WTC11 (cell line): Measurements from ENCODE around the gene FGF22.

Experiments
- ESRRA ChIP-seq: sonication (generic); formaldehyde crosslinking; IDR thresholded peaks from 2 replicates; pipeline ENCODE4 v1.8.1; 2022; ENCODE audit warnings: mild to moderate bottlenecking, missing genetic modification reagents, borderline replicate concordance
- FOXP1 ChIP-seq: sonication (generic); formaldehyde crosslinking; IDR thresholded peaks from 2 replicates; pipeline ENCODE4 v1.8.0; 2022; ENCODE audit warnings: missing genetic modification reagents, mild to moderate bottlenecking, moderate library complexity, borderline replicate concordance
- JUN ChIP-seq: sonication (generic); formaldehyde crosslinking; IDR thresholded peaks from 2 replicates; pipeline ENCODE4 v1.8.0; 2023; ENCODE audit warnings: mild to moderate bottlenecking, missing genetic modification reagents
- SP1 ChIP-seq: sonication (generic); formaldehyde crosslinking; conservative IDR thresholded peaks from 2 replicates; pipeline ENCODE4 v1.8.1; 2022; ENCODE audit warnings: missing genetic modification reagents
- ZBTB21 ChIP-seq: sonication (generic); formaldehyde crosslinking; IDR thresholded peaks from 2 replicates; pipeline ENCODE4 v1.8.1; 2023; ENCODE audit warnings: mild to moderate bottlenecking, missing genetic modification reagents, borderline replicate concordance
- TF ChIP-seq, protein P1 (sequence below): fragments of 200-600 bp; IDR thresholded peaks from 2 replicates; pipeline ENCODE4 v1.8.0; 2022; ENCODE audit warnings: antibody characterized with exemption
- TF ChIP-seq, protein P2 (sequence below): sonication (generic); formaldehyde crosslinking; IDR thresholded peaks from 2 replicates; pipeline ENCODE4 v1.8.1; 2023; ENCODE audit warnings: mild to moderate bottlenecking, missing genetic modification reagents

- TF ChIP-seq, protein P1, sequence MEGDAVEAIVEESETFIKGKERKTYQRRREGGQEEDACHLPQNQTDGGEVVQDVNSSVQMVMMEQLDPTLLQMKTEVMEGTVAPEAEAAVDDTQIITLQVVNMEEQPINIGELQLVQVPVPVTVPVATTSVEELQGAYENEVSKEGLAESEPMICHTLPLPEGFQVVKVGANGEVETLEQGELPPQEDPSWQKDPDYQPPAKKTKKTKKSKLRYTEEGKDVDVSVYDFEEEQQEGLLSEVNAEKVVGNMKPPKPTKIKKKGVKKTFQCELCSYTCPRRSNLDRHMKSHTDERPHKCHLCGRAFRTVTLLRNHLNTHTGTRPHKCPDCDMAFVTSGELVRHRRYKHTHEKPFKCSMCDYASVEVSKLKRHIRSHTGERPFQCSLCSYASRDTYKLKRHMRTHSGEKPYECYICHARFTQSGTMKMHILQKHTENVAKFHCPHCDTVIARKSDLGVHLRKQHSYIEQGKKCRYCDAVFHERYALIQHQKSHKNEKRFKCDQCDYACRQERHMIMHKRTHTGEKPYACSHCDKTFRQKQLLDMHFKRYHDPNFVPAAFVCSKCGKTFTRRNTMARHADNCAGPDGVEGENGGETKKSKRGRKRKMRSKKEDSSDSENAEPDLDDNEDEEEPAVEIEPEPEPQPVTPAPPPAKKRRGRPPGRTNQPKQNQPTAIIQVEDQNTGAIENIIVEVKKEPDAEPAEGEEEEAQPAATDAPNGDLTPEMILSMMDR, result no peak
- TF ChIP-seq SP1 (CRISPR knock-in tag), result no peak
- TF ChIP-seq ESRRA, result no peak
- no peak for TF ChIP-seq FOXP1 (CRISPR knock-in tag)
- TF ChIP-seq, protein P2, sequence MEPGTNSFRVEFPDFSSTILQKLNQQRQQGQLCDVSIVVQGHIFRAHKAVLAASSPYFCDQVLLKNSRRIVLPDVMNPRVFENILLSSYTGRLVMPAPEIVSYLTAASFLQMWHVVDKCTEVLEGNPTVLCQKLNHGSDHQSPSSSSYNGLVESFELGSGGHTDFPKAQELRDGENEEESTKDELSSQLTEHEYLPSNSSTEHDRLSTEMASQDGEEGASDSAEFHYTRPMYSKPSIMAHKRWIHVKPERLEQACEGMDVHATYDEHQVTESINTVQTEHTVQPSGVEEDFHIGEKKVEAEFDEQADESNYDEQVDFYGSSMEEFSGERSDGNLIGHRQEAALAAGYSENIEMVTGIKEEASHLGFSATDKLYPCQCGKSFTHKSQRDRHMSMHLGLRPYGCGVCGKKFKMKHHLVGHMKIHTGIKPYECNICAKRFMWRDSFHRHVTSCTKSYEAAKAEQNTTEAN (CRISPR knock-in tag), result no peak
- TF ChIP-seq ZBTB21 (CRISPR knock-in tag), result no peak
- TF ChIP-seq JUN (CRISPR knock-in tag), result no peak
Observed at GRCh38 chr19:663682-664117, 24.0 kb downstream of the FGF22 start.
